ENCODE data around the gene UGGT1.

The UGGT1 gene, protein sequence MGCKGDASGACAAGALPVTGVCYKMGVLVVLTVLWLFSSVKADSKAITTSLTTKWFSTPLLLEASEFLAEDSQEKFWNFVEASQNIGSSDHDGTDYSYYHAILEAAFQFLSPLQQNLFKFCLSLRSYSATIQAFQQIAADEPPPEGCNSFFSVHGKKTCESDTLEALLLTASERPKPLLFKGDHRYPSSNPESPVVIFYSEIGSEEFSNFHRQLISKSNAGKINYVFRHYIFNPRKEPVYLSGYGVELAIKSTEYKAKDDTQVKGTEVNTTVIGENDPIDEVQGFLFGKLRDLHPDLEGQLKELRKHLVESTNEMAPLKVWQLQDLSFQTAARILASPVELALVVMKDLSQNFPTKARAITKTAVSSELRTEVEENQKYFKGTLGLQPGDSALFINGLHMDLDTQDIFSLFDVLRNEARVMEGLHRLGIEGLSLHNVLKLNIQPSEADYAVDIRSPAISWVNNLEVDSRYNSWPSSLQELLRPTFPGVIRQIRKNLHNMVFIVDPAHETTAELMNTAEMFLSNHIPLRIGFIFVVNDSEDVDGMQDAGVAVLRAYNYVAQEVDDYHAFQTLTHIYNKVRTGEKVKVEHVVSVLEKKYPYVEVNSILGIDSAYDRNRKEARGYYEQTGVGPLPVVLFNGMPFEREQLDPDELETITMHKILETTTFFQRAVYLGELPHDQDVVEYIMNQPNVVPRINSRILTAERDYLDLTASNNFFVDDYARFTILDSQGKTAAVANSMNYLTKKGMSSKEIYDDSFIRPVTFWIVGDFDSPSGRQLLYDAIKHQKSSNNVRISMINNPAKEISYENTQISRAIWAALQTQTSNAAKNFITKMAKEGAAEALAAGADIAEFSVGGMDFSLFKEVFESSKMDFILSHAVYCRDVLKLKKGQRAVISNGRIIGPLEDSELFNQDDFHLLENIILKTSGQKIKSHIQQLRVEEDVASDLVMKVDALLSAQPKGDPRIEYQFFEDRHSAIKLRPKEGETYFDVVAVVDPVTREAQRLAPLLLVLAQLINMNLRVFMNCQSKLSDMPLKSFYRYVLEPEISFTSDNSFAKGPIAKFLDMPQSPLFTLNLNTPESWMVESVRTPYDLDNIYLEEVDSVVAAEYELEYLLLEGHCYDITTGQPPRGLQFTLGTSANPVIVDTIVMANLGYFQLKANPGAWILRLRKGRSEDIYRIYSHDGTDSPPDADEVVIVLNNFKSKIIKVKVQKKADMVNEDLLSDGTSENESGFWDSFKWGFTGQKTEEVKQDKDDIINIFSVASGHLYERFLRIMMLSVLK (N-terminal part only)

GRCh38 chr2:128090945-128091725 lies at the start of gene UGGT1:
TSS of gene UGGT1 (plus strand) at chr2:128091200. CDS start at chr2:128091358, 158 bp downstream.
- DNase-seq: peak; percentile 86

DNA sequence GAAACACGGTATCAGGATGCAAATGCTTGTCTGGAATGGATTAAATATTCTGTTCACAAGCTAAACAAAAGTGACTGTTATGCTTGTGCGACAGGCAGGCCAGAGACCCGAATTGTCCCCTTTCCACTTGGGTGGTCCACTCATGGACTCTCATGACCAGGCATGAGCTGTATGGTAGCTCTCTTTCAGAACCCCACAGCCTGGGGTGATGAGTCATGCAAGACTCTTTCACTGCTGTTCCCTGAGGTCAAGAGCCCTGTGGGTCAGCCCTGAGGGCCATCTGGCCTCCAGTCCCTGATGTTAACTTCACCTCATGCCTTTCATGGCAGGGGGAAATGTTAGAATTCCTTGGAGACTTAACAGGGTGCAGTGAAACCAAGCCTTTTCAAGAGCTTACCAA lies 49.4 kb upstream of the UGGT1 start:
- no peak for DNase-seq

- DNase-seq: no peak
These were observed 48.0 kb upstream of the UGGT1 start for GRCh38 chr2:128043041-128043440.

DNA sequence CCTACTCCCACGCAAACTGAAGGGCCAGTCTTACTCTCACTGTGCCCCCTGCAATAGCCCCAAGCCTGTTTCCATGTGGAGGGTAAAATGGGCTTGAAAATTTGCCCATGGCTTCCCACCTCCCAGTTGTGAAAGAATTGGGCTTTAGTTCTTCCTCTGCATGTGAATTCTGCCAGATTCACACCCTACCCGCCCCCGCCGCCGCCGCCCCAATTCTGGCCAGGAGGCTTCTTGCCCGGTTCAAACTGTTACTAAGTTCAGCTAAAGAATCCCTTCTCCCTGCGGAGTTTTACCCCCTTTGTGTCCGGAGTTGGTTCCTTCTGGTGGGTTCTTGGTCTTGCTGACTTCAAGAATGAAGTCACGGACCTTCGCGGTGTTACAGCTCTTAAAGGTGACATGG lies 37.7 kb upstream of the UGGT1 start:
- no peak for DNase-seq

DNA sequence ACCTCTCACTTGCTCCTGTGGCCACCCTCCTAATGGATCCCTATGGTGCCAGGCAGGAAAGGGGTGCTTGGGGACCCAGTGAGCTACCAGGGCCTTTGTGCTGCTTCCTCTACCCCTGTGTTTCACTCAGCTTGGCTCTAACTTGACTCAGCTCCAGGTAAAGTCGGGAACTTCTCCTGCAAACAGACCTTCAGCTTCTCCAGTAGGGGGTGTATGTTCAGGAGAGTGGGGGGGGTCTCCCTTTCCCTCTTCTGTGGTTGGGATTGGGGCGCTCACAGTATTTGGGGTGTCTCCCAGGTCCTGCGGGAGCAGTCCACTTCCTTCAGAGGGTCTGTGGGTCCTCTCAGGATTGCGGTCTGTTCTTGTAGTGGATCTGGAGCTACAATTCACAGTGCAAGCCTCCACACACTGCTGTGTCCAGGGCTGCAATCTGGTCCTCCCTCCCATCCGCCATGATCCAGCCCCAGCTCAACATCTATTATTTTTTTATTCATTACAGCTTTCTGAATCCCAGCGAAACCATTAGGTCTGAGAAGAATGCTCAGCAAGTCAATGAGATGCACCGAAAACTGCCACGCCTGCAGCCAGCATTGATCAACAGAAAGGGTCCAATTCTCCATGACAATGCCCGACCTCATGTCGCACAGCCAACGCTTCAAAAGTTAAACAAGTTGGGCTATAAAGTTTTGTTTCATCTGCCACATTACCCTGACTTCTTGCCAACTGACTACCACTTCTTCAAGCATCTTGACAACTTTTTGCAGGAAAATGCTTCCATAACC lies 36.7 kb upstream of the UGGT1 start:
- DNase-seq: no peak

DNA sequence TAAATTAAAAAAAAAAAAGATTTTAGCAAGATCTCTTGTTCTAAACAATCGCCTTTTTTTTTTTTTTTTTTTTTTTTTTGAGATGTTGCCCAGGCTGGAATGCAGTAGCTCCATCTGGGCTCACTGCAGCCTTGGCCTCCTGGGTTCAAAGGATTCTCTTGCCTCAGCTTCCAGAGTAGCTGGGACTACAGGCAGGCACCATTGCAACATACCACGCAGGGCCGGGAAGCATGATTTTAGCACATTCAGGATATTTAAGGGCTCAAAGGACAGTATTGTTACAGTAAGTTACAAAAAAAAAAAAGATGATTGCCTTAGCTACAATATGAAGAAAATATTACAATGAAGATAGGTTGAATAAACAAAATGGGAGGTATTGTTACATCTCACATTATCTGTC lies 33.7 kb upstream of the UGGT1 start:
- DNase-seq: no peak

- no peak for DNase-seq
These were observed 32.9 kb upstream of the UGGT1 start for GRCh38 chr2:128058114-128058513.

GRCh38 chr2:128062571-128062970 lies 28.4 kb upstream of the UGGT1 start:
- no peak for DNase-seq

- DNase-seq: no peak
These were observed 26.6 kb upstream of the UGGT1 start for GRCh38 chr2:128064353-128064752.

- DNase-seq: no peak
These were observed 21.2 kb upstream of the UGGT1 start for GRCh38 chr2:128069769-128070168.

DNA sequence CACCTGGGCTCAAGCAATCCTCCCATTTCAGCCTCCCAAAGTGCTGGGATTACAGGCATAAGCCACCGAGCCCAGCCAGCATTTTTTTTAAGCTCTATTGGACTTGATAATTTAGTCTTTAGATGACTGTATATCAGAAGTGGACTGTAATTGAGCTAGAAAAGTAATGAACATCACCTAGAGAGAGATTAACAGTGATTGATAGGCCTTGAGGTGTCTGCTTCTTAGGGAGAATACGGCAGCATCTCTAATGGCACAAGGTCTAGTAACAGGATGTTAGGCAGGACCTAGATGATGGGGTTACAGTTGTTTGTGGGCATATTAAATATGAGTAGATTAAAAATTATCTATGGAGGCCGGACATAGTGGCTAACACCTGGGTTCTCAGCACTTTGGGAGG lies 17.7 kb upstream of the UGGT1 start:
- DNase-seq: no peak

- DNase-seq: no peak
These were observed 14.4 kb upstream of the UGGT1 start for GRCh38 chr2:128076461-128077106.

DNA sequence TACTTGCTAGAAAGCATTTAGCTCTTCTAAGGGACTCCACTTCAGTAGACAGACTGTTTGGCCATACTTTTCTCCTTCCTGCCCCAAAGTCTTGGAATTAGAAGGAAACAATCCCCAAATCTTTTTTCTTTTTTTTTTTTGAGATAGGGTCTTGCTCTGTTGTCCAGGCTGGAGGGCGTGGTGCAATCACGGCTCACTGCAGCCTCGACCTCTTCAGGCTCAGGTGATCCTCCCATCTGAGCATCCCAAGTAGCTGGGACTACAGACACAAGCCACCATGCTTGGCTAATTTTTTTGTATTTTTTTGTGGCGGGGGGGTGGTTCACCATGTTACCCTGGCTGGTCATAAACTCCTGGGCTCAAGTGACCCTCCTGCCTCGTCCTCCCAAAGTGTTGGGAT lies 6.2 kb upstream of the UGGT1 start:
- DNase-seq: no peak

DNA sequence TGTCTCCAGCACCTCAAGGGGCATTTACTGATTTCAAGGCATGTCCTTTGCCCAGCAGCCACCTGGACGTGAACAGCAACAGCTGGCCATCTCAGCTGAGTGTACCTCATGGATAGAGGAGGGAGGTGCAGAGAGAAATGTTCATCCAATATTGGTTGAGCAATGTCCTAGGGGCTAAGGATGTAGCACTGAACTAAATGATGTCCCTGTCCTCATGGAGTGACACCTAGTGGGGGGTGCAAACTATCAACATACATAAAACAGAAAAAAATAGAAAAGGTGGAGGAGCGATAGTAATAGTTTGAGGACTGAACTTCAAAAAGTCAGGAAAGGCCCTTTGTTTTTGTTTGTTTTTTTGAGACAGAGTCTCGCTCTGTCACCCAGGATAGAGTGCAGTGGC lies 4.8 kb upstream of the UGGT1 start:
- DNase-seq: no peak

DNA sequence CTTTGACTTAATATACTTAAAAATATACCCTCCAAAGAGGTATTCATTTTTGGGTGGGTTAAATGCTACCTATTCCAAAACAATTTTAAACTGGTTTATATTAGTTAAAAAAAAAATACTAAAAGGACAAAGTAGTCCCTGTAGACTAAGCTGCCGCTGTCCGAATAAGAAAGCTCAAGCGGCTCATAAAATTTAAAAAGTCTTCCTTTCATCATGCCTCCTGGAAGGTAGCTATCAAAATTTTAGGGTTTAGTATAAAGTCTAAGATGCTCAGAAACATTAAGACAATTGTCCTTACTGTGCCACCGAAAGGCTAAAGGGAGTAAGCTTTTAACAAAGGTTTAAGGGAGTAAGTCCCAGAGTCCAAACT lies 440 bp upstream of the UGGT1 start:
- DNase-seq: no peak

- DNase-seq: no peak
These were observed 703 bp downstream of the UGGT1 start for GRCh38 chr2:128091726-128092080.

GRCh38 chr2:128092656-128093055 lies 1.7 kb downstream of the UGGT1 start:
- no peak for DNase-seq

DNA sequence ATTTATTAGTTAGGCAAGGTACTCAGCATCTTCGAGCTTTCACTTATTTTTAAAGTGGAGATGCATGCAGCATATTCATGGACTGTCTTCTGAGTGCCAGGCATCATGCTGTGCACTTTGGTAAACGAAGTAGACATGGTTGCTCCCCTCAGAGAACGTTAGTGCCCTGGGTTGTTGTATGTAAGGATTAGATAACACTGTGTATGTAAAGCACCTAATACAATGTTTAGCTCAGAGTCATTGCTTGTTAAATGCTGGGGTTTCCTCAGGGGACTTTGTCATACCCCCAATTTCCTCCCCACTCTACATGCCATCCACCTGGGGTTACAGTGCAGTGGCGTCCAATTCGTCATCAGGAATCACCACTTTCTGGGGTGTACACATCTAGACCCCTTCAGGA lies 2.8 kb downstream of the UGGT1 start:
- DNase-seq: no peak

GRCh38 chr2:128095201-128095600 lies 4.2 kb downstream of the UGGT1 start:
- DNase-seq: no peak

DNA sequence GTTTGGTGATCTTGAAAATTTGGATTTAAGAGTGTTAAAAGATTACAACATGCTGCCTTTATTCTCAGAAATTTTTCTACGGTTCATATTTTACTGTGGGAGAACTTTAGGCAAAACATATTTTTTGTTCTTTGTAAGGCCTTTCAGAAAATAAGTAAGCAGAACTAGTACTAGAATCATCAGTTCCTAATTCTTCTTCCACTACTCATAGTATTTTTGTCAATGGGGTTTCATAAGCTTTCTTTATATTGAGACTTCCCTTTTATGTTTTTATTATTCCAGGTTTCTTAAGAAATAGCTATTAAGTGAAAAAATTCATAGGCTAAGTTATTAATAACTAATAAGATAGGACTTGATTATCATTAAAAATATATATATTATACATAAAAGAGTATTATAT lies 12.4 kb downstream of the UGGT1 start:
- no peak for DNase-seq

- DNase-seq: no peak
These were observed 14.1 kb downstream of the UGGT1 start for GRCh38 chr2:128105072-128105471.
